ENCODE data around the gene SRGAP2B. TPM values are rescaled to one million over a fixed set of nuclear protein-coding genes. Genes with fewer than 3 reads are reported as not detected.
"Not testable (repeated sequence)": the region's sequence is repeated elsewhere in the genome, so short reads cannot be mapped to it uniquely, and the experiment has no call there.

The SRGAP2B gene
- total RNA-seq, 4 donors from 2014 or later, result 13.1 to 27.9 (median 20.2) TPM

GRCh38 chr1:144960929-144961488 is 134.1 kb downstream of the SRGAP2B start:
- H3K36me3 ChIP-seq, H3K27ac ChIP-seq, H3K27me3 ChIP-seq, H3K4me3 ChIP-seq, ATAC-seq, H3K9me3 ChIP-seq, H3K4me1 ChIP-seq: not testable (repeated sequence)
- no CpG with 5 or more reads among the region's 4 CpGs for WGBS, 2 donors (ENCODE audit: low coverage in 1 of 2)

GRCh38 chr1:144948390-144948789 is 146.7 kb downstream of the SRGAP2B start:
- not testable (repeated sequence) for H3K36me3 ChIP-seq, H3K4me1 ChIP-seq, H3K9me3 ChIP-seq, H3K27ac ChIP-seq, ATAC-seq, H3K27me3 ChIP-seq, H3K4me3 ChIP-seq
- WGBS, 2 donors (ENCODE audit: low coverage in 1 of 2), result no CpG with 5 or more reads among the region's 2 CpGs

- H3K36me3 ChIP-seq, H3K4me1 ChIP-seq, H3K27ac ChIP-seq, ATAC-seq, H3K4me3 ChIP-seq, H3K27me3 ChIP-seq, H3K9me3 ChIP-seq: not testable (repeated sequence)
- 57% methylated on average over 1 of the region's 1 CpG; no CpG with 5 or more reads in 1 of the 2 donors for WGBS, 2 donors (ENCODE audit: low coverage in 1 of 2)
Measured at GRCh38 chr1:144947495-144947894, 147.6 kb downstream of the SRGAP2B start.

GRCh38 chr1:144946525-144947480 is 148.3 kb downstream of the SRGAP2B start:
- not testable (repeated sequence) for H3K9me3 ChIP-seq, H3K36me3 ChIP-seq, ATAC-seq, H3K4me3 ChIP-seq, H3K27me3 ChIP-seq, H3K27ac ChIP-seq, H3K4me1 ChIP-seq
- WGBS, 2 donors (ENCODE audit: low coverage in 1 of 2), result no CpG with 5 or more reads among the region's 8 CpGs

GRCh38 chr1:144941710-144942109 is 153.4 kb downstream of the SRGAP2B start:
- not testable (repeated sequence) for H3K4me3 ChIP-seq
- no CpG with 5 or more reads among the region's 1 CpG for WGBS, 2 donors (ENCODE audit: low coverage in 1 of 2)

GRCh38 chr1:144940054-144940453 is 155.1 kb downstream of the SRGAP2B start:
- H3K27me3 ChIP-seq, H3K27ac ChIP-seq, H3K4me1 ChIP-seq, ATAC-seq, H3K36me3 ChIP-seq, H3K9me3 ChIP-seq, H3K4me3 ChIP-seq: not testable (repeated sequence)
- no CpG with 5 or more reads among the region's 2 CpGs for WGBS, 2 donors (ENCODE audit: low coverage in 1 of 2)

More at GRCh38 chr1:144941710-144942109, 153.4 kb downstream of the SRGAP2B start:
- H3K27ac ChIP-seq, ATAC-seq, H3K36me3 ChIP-seq, H3K4me1 ChIP-seq, H3K27me3 ChIP-seq, H3K9me3 ChIP-seq: not testable (repeated sequence)

- H3K36me3 ChIP-seq, H3K9me3 ChIP-seq, H3K27ac ChIP-seq, ATAC-seq, H3K27me3 ChIP-seq, H3K4me3 ChIP-seq, H3K4me1 ChIP-seq: not testable (repeated sequence)
Measured at GRCh38 chr1:144938627-144939026, 156.5 kb downstream of the SRGAP2B start.

- not testable (repeated sequence) for ATAC-seq
- no CpG with 5 or more reads among the region's 4 CpGs for WGBS, 2 donors (ENCODE audit: low coverage in 1 of 2)
Measured at GRCh38 chr1:144936186-144936732, 158.9 kb downstream of the SRGAP2B start.

GRCh38 chr1:144935310-144935709 is 159.8 kb downstream of the SRGAP2B start:
- no CpG with 5 or more reads among the region's 3 CpGs for WGBS, 2 donors (ENCODE audit: low coverage in 1 of 2)
- not testable (repeated sequence) for H3K27ac ChIP-seq, H3K36me3 ChIP-seq, H3K4me1 ChIP-seq, H3K9me3 ChIP-seq, H3K27me3 ChIP-seq, ATAC-seq, H3K4me3 ChIP-seq

More at GRCh38 chr1:144936186-144936732, 158.9 kb downstream of the SRGAP2B start:
- H3K4me3 ChIP-seq, H3K27ac ChIP-seq, H3K4me1 ChIP-seq, H3K9me3 ChIP-seq, H3K36me3 ChIP-seq, H3K27me3 ChIP-seq: not testable (repeated sequence)

- H3K27me3 ChIP-seq, H3K36me3 ChIP-seq, ATAC-seq, H3K4me1 ChIP-seq, H3K27ac ChIP-seq, H3K4me3 ChIP-seq, H3K9me3 ChIP-seq: not testable (repeated sequence)
- no CpG with 5 or more reads among the region's 5 CpGs for WGBS, 2 donors (ENCODE audit: low coverage in 1 of 2)
Measured at GRCh38 chr1:144933014-144933413, 162.1 kb downstream of the SRGAP2B start.

GRCh38 chr1:144932153-144932552 is 163.0 kb downstream of the SRGAP2B start:
- 92 to 93% methylated on average over 2 of the region's 5 CpGs for WGBS, 2 donors (ENCODE audit: low coverage in 1 of 2)
- ATAC-seq, result not testable (repeated sequence)

GRCh38 chr1:144931553-144931952 is 163.6 kb downstream of the SRGAP2B start:
- H3K27me3 ChIP-seq, H3K9me3 ChIP-seq, ATAC-seq, H3K4me3 ChIP-seq, H3K27ac ChIP-seq, H3K36me3 ChIP-seq, H3K4me1 ChIP-seq: not testable (repeated sequence)
- WGBS, 2 donors (ENCODE audit: low coverage in 1 of 2), result 50 to 80% methylated on average over 1 of the region's 1 CpG

More at GRCh38 chr1:144932153-144932552, 163.0 kb downstream of the SRGAP2B start:
- H3K9me3 ChIP-seq, H3K36me3 ChIP-seq, H3K27me3 ChIP-seq, H3K4me3 ChIP-seq, H3K4me1 ChIP-seq, H3K27ac ChIP-seq: not testable (repeated sequence)

- H3K4me3 ChIP-seq, H3K27me3 ChIP-seq, H3K4me1 ChIP-seq, H3K9me3 ChIP-seq, ATAC-seq, H3K27ac ChIP-seq, H3K36me3 ChIP-seq: not testable (repeated sequence)
- WGBS, 2 donors (ENCODE audit: low coverage in 1 of 2), result 88 to 100% methylated on average over 1 to 2 of the region's 6 CpGs
Measured at GRCh38 chr1:144930085-144930777, 164.9 kb downstream of the SRGAP2B start.
